Neural cell (in vitro differentiated cells): ENCODE data around the gene RCE1. TPM values are rescaled to one million over a fixed set of nuclear protein-coding genes. Genes with fewer than 3 reads are reported as not detected.

Experiments
- H2AFZ ChIP-seq: fragments of 200-600, 300-800 bp; sonication (generic), shearing (Covaris generic); 2 replicates; pipeline ENCODE4 v1.6.0; 2014; ENCODE audit warnings: low read depth, mild to moderate bottlenecking, antibody characterized with exemption, low read length, moderate library complexity
- H3F3A ChIP-seq: fragments of 200-600 bp; shearing (Covaris generic); 2 replicates; pipeline ENCODE4 v1.6.1; 2016; ENCODE audit warnings: mild to moderate bottlenecking, moderate library complexity, mixed read lengths, antibody characterized with exemption, low read length; ENCODE audit not compliant: insufficient read depth, poor library complexity, severe bottlenecking
- H3K27ac ChIP-seq: fragments of 200-600, 300-800 bp; sonication (generic), shearing (Covaris generic); 2 replicates; pipeline ENCODE4 v1.5.1; 2014; ENCODE audit warnings: mild to moderate bottlenecking, low read length, moderate library complexity
- H3K27me3 ChIP-seq: fragments of 300-800, 200-600 bp; sonication (generic), shearing (Covaris generic); 2 replicates; pipeline ENCODE4 v1.6.0; 2014; ENCODE audit warnings: mild to moderate bottlenecking, low read depth, low read length, moderate library complexity; ENCODE audit not compliant: insufficient read depth
- H3K36me3 ChIP-seq: fragments of 300-800, 200-600 bp; sonication (generic), shearing (Covaris generic); 2 replicates; pipeline ENCODE4 v1.5.1; 2014; ENCODE audit warnings: mild to moderate bottlenecking, antibody characterized with exemption, low read length, moderate library complexity; ENCODE audit not compliant: insufficient read depth
- H3K4me2 ChIP-seq: fragments of 300-800, 200-600 bp; sonication (generic), shearing (Covaris generic); 2 replicates; pipeline ENCODE4 v1.6.0; 2014; ENCODE audit warnings: mild to moderate bottlenecking, low read length
- H3K4me3 ChIP-seq: fragments of 300-800, 200-600 bp; sonication (generic), shearing (Covaris generic); 2 replicates; pipeline ENCODE4 v1.5.1; 2014; ENCODE audit warnings: mild to moderate bottlenecking, low read length, moderate library complexity
- H3K79me2 ChIP-seq: fragments of 200-600 bp; shearing (Covaris generic); replicated peaks from 2 replicates; pipeline ENCODE4 v1.6.0; 2014; ENCODE audit warnings: mild to moderate bottlenecking, low read length, moderate library complexity; ENCODE audit not compliant: insufficient read depth
- H3K9ac ChIP-seq: fragments of 300-800, 200-600 bp; sonication (generic), shearing (Covaris generic); 2 replicates; pipeline ENCODE4 v1.6.1; 2016; ENCODE audit warnings: mild to moderate bottlenecking, low read length, mixed read lengths
- H3K9me2 ChIP-seq: fragments of 200-600 bp; shearing (Covaris generic); 2 replicates; pipeline ENCODE4 v1.6.1; 2016; ENCODE audit warnings: mild to moderate bottlenecking, low read length, mixed read lengths; ENCODE audit not compliant: insufficient read depth
- H3K9me3 ChIP-seq: fragments of 200-600, 300-800 bp; sonication (generic), shearing (Covaris generic); 2 replicates; pipeline ENCODE4 v1.6.1; 2016; ENCODE audit warnings: mild to moderate bottlenecking, mixed run types, low read length, moderate library complexity, mixed read lengths
- H4K20me1 ChIP-seq: fragments of 200-600 bp; shearing (Covaris generic); 2 replicates; pipeline ENCODE4 v1.6.1; 2016; ENCODE audit warnings: mild to moderate bottlenecking, mixed run types; ENCODE audit not compliant: insufficient read depth
- EP300 ChIP-seq: fragments of 450-650 bp; conservative IDR thresholded peaks from 2 replicates; pipeline ENCODE4 v1.6.1; 2014; ENCODE audit warnings: antibody characterized with exemption, mild to moderate bottlenecking, moderate library complexity; ENCODE audit not compliant: poor library complexity, severe bottlenecking
- EZH2 ChIP-seq: fragments of 200-600, 300-800 bp; shearing (Covaris generic), sonication (generic); IDR thresholded peaks from 2 replicates; pipeline ENCODE4 v1.6.1; 2014; ENCODE audit warnings: antibody characterized with exemption, low read length, borderline replicate concordance, mild to moderate bottlenecking; ENCODE audit not compliant: insufficient read depth, poor library complexity, severe bottlenecking
- MXI1 ChIP-seq: fragments of 450-650 bp; conservative IDR thresholded peaks from 2 replicates; pipeline ENCODE4 v1.6.1; 2014; ENCODE audit warnings: antibody characterized with exemption, mild to moderate bottlenecking; ENCODE audit not compliant: poor library complexity, severe bottlenecking
- POLR2AphosphoS5 ChIP-seq: IDR thresholded peaks from 2 replicates; pipeline ENCODE4 v1.6.1; 2012
- RAD21 ChIP-seq: fragments of 450-650 bp; conservative IDR thresholded peaks from 2 replicates; pipeline ENCODE4 v1.6.1; 2014; ENCODE audit warnings: antibody characterized with exemption, mild to moderate bottlenecking, moderate library complexity
- SMC3 ChIP-seq: fragments of 450-650 bp; conservative IDR thresholded peaks from 2 replicates; pipeline ENCODE4 v1.6.1; 2014; ENCODE audit warnings: antibody characterized with exemption, mild to moderate bottlenecking, moderate library complexity; ENCODE audit not compliant: poor library complexity
- TAF1 ChIP-seq: IDR thresholded peaks from 2 replicates; pipeline ENCODE4 v1.6.1; 2012; ENCODE audit warnings: low read depth
- polyA plus RNA-seq: library from polyadenylated mRNA; depleted of rRNA; stranded (reverse); fragments of >200 nt; gene quantifications from 2 replicates; pipeline ENCODE4 v1.2.3, GENCODE V29; 2014
- TF ChIP-seq, protein P1 (sequence below): IDR thresholded peaks from 2 replicates; pipeline ENCODE4 v1.6.1; 2012; ENCODE audit warnings: borderline replicate concordance
- TF ChIP-seq, protein P2 (sequence below): fragments of 450-650 bp; IDR thresholded peaks from 2 replicates; pipeline ENCODE4 v1.5.1; 2014; ENCODE audit warnings: antibody characterized with exemption, mild to moderate bottlenecking, moderate library complexity; ENCODE audit not compliant: poor library complexity, severe bottlenecking

RCE1 gene
- polyA plus RNA-seq, 1 donor from 2014 or later = 50.5 TPM

DNA sequence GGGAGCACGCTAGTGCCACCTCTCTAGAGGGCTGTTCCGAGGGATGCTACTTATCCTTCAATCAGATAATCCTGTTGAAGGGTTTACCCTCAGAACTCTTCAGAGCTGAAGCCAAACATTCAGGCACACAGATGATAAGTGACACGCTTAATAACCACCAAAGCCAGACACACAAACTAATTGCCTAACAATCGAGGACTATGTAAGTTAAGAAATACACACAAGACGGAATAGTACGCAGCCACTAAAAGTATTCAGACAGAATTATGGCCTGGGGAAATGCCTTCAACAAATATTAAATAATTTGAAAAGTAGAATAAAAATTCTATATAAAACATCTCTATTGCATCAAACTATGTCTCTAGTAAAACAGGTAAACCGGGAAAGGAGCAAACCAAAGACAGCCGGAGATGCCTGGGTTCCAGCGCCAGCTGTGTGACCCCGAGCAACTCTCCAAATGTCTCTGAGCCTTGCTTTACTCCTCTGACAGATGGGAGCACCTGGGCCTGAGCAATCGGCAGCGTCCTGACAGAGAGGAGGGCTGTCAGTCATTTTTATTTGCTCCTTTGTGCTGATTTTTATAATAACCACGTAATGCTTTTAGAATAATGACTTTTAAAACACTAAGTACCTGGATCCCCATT is 25.0 kb downstream of the RCE1 start:
- no peaks in the 10 kb centered on the region for H3K79me2 ChIP-seq

DNA sequence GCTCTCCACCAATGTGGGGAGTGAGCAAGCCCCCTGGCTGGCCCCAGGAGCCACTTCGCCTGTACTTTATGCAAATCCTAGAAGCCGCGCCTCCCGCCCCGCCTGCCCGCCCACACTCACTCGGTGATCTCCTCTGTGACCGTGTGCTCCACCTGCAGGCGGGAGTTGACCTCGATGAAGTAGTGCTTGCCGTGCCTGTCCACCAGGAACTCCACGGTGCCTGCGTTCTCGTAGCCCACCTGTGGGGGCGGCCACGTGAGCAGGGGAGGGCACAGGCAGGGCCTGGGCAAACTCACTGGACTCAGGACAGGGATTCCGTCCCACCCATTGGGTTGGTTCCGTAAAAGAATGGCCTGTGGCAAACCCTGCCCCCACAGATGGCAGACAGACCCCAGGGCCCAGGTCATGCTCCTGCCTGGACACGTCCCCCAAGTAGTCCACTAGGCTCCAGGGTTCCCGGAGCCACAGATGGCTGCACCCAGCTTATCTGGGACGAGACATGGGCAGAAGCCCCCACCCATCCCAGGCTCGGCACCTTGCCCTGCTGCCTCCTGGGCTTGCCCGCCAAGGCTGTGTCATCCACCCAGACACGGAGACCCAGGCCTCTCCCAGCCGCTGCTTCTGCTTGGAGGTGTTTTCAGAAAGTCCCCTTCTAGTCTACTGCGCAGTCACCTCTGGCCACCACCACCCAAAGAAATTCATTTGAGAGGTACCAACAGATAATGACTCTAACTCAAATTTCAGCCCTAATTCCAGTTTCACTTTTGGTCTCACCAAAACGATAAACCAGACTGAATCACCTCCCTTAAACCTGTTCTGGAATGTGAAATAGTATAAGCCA is 25.7 kb downstream of the RCE1 start:
- no peaks in the 10 kb centered on the region for H3K27me3 ChIP-seq
- H3K27ac ChIP-seq = no peak overlapping the region
- H3K79me2 ChIP-seq = no peaks in the 10 kb centered on the region
- no peak overlapping the region for H3K4me3 ChIP-seq
- H3K9me3 ChIP-seq = no peaks in the 10 kb centered on the region
- no peaks in the 10 kb centered on the region for H3F3A ChIP-seq
- H4K20me1 ChIP-seq = no peaks in the 10 kb centered on the region
- H3K4me2 ChIP-seq = no peak overlapping the region
- H3K9me2 ChIP-seq = no peaks in the 10 kb centered on the region
- no peak overlapping the region for H2AFZ ChIP-seq
- H3K9ac ChIP-seq = no peak overlapping the region
- no peaks in the 10 kb centered on the region for H3K36me3 ChIP-seq
- TF ChIP-seq MXI1 (no peak), EP300 (no peak), EZH2 (no peak), POLR2AphosphoS5 (no peak), SMC3 (no peak)
- TF ChIP-seq, protein P1, sequence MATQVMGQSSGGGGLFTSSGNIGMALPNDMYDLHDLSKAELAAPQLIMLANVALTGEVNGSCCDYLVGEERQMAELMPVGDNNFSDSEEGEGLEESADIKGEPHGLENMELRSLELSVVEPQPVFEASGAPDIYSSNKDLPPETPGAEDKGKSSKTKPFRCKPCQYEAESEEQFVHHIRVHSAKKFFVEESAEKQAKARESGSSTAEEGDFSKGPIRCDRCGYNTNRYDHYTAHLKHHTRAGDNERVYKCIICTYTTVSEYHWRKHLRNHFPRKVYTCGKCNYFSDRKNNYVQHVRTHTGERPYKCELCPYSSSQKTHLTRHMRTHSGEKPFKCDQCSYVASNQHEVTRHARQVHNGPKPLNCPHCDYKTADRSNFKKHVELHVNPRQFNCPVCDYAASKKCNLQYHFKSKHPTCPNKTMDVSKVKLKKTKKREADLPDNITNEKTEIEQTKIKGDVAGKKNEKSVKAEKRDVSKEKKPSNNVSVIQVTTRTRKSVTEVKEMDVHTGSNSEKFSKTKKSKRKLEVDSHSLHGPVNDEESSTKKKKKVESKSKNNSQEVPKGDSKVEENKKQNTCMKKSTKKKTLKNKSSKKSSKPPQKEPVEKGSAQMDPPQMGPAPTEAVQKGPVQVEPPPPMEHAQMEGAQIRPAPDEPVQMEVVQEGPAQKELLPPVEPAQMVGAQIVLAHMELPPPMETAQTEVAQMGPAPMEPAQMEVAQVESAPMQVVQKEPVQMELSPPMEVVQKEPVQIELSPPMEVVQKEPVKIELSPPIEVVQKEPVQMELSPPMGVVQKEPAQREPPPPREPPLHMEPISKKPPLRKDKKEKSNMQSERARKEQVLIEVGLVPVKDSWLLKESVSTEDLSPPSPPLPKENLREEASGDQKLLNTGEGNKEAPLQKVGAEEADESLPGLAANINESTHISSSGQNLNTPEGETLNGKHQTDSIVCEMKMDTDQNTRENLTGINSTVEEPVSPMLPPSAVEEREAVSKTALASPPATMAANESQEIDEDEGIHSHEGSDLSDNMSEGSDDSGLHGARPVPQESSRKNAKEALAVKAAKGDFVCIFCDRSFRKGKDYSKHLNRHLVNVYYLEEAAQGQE = no peak
- TF ChIP-seq, protein P2, sequence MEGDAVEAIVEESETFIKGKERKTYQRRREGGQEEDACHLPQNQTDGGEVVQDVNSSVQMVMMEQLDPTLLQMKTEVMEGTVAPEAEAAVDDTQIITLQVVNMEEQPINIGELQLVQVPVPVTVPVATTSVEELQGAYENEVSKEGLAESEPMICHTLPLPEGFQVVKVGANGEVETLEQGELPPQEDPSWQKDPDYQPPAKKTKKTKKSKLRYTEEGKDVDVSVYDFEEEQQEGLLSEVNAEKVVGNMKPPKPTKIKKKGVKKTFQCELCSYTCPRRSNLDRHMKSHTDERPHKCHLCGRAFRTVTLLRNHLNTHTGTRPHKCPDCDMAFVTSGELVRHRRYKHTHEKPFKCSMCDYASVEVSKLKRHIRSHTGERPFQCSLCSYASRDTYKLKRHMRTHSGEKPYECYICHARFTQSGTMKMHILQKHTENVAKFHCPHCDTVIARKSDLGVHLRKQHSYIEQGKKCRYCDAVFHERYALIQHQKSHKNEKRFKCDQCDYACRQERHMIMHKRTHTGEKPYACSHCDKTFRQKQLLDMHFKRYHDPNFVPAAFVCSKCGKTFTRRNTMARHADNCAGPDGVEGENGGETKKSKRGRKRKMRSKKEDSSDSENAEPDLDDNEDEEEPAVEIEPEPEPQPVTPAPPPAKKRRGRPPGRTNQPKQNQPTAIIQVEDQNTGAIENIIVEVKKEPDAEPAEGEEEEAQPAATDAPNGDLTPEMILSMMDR = no peak

More for the DNA sequence above, 25.0 kb downstream of the RCE1 start:
- TF ChIP-seq EZH2 (no peak), RAD21 (no peak), SMC3 (no peak), MXI1 (no peak), POLR2AphosphoS5 (no peak), TAF1 (no peak), EP300 (no peak)
- TF ChIP-seq, protein P1 = no peak
- TF ChIP-seq, protein P2 = no peak
- Histone ChIP-seq H3F3A (no peaks in the 10 kb centered on the region), H3K4me3 (no peak overlapping the region), H3K9me2 (no peaks in the 10 kb centered on the region), H2AFZ (no peak overlapping the region), H3K9ac (no peak overlapping the region), H4K20me1 (no peaks in the 10 kb centered on the region), H3K36me3 (no peaks in the 10 kb centered on the region), H3K9me3 (no peaks in the 10 kb centered on the region), H3K4me2 (no peak overlapping the region), H3K27ac (no peak overlapping the region), H3K27me3 (no peaks in the 10 kb centered on the region)
